Measurements from ENCODE around the gene CYP2C8.
"Not testable (repeated sequence)": the region's sequence is repeated elsewhere in the genome, so short reads cannot be mapped to it uniquely, and the experiment has no call there.

CYP2C8 gene

DNA sequence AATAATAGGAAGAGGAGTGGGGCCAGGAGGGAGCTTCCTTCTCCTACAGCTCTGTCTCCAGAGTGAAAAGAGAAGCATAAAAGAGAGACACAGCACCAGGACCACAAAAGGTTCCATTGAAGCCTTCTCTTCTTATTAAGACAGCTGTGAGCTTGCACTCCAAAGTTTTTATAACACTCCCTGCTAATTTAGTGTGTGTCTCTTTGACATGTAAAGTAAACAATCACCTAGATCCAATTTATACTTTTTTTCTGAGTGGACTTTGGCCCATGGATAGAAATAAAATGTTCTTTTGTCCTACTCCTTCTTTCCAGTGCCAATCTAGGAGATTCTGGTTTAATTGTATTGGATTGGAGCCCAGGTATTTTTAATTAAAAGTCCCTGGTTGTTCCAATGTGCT lies at the start of gene CYP2C8:
Gene CYP2C8, minus strand, starts transcription at position 212 of the 400 bp plus-strand sequence. Its CDS starts 95 bp downstream, at position 117.
- DNase-seq = no peak

DNA sequence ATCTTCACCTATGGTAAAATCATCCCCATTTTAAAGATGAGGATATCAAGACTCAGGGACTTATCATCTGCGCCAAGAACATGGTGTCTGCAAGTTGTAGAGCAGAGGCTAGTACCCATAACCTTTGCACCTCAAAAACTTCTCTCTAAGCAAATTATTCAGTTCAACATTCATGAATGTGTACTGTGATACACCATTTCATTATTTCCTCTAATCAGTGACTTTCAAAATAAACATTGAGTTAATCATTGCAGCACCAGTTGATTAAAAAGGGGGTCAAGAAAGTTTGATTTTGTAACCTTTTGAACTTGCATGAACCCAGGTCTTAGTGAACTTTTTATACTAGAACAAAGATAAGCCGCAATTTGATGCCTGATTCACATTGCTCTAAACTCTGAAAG lies 47.6 kb upstream of the CYP2C8 start:
- no peak for DNase-seq

DNA sequence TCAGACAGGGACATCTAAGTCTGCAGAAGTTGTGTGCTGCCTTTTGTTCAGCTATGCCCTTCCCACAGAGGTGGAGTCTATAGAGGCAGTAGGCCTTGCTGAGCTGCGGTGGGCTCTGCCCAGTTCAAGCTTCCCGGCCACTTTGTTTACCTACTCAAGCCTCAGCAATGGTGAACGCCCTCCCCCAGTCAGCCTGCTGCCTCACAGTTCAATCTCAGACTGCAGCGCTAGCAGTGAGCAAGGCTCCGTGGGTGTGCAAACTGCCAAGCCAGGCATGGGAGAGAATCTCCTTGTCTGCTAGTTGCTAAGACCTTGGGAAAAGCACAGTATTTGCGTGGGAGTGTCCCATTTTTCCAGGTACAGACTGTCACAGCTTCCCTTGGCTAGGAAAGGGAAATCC lies 41.5 kb upstream of the CYP2C8 start:
- DNase-seq = not testable (repeated sequence)

DNA sequence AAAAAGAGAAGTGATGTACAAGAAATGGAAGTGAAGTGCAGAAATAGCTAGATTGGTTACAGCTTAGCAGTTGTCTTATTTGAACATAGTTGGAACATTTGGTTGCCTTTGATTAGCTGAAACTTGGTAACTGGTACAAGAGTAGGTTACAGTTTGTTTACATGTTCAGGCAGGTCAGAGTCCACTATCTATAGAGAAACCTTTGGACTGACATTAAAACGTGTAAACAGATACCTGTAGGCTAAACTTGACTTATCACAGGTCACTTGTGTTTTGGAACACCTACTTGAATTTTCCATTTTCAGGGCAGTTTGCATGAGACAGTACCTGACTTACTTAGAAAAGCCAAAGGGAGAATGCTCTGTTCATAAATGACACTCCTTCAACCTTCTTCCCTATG lies 28.5 kb upstream of the CYP2C8 start:
- no peak for DNase-seq

DNA sequence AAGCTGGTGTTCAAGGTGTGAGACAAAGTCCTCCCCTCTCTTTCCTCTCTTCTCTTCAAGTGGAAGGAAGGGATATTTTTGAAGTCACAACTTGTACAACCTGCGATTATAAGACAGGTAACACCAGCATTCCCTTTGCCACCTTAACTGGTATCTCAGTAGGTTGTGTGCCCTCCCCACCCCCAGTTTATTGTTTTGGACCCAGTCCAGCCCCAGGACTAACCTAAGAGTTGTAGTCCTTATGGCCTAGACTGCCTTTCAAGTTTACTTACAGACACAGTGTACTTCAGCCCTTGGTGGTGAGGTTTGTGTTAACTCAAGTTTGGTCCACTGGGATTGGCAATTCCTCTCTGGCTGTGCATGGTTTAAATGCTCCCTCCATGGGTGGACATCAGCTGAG lies 26.8 kb upstream of the CYP2C8 start:
- DNase-seq = no peak

DNA sequence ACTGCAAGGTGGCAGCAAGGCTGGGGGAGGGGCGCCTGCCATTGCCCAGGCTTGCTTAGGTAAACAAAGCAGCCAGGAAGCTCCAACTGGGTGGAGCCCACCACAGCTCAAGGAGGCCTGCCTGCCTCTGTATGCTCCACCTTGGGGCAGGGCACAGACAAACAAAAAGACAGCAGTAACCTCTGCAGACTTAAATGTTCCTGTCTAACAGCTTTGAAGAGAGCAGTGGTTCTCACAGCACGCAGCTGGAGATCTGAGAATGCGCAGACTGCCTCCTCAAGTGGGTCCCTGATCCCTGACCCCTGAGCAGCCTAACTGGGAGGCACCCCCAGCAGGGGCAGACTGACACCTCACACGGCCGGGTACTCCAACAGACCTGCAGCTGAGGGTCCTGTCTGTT lies 10.3 kb upstream of the CYP2C8 start:
- not testable (repeated sequence) for DNase-seq

DNA sequence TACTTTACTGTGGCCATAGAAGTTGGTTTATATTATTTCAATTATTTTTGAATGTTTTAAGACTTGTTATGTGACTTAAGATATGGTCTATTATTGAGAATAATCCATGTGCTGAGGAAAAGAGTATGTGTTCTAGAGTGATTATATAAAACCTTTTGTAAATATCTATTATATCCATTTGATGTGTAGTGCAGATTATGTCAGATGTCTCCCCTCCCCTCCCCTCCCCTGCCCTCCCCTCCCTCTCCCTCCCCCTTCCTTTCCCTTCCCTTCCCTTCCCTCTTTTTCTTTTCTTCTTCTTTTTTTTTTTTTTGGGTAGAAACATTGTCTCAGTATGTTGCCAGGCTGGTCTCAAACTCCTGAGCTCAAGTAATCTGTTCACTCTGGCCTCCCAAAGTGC lies 8.3 kb upstream of the CYP2C8 start:
- DNase-seq = no peak

DNA sequence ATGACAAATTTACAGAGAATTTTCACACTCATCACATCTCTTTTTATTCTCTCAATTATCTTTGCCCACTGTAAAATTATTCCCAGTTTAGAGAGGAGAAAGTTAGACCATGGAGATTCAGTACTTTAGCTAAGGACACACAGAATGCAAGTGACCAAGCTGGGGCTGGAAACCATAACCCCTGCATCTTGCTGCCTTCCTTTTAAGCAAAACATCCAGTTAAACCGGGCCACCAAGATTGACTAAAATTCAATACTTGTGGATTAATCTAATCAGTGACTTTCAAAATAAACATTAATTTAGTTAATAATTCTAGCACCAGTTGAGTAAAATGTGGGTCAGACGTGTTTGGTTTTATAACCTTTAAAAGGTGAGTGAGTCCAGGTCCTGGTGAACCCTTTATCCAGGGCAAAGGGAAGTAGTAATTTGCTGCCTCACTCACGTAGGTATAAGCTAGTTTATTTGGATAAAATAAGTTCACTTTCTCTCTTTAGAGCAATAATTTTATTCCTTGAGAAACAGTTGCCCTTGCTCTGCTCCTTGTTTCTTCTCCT lies 1.9 kb upstream of the CYP2C8 start:
- DNase-seq = no peak

DNA sequence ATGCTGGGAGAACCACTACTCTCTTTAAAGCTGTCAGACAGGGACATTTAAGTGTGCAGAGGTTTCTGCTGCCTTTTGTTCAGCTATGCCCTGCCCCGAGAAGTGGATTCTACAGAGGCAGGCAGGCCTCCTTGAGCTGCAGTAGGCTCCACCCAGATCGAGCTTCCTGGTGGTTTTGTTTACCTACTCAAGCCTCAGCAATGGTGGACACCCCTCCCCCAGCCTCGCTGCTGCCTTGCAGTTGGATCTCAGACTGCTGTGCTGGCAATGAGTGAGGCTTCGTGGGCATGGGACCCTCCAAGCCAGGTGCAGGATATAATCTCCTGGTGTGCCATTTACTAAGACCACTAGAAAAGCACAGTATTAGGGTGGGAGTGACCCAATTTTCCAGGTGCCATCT lies 5.2 kb downstream of the CYP2C8 start:
- not testable (repeated sequence) for DNase-seq

DNA sequence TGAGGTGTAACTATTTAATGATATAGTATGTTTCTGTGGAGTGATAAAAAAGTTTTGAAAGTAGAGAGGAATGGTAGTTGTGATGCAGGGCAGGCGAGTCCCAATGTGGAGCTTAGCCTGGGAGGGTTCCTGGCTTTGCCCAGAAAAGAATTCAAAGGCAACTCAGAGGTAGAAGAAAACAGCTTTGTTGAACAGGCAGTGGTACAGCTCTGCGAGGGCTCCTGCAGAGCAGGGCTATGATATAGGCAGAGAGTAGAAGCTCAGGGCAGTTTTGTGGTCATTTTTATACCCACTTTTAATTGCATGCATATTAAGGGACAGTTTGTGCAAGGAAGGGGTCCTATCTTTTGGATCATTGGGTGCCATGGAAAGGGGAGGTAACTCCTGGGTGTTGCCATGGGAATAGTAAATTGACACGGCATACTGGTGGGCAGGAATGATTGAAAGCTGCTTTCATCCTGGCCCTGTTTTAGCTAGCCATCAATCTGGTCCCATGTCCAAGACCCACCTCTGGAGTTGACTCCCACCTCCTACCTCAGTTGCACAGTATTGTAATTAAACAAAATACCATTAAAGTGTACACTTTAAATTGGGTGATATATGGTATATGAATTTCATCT lies 12.4 kb downstream of the CYP2C8 start:
- no peak for DNase-seq

DNA sequence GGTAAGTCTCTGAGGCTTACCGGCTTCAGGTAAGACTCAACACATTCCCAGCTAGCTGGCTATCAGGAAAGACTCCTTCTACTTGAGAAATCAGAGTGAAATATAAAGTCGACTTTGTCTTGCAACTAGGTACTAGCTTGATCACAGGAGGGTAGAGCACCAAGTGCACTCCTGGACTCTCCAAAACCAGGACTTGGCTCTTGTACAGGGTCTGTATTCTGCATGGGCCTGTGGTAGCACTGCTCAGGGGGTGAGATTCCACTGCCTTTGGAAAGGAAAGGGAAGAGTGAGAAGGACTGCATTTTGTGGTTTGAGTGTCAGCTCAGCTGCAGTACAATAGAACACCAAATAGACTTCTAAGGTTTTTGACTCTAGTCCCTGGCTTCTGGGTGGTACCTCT lies 19.4 kb downstream of the CYP2C8 start:
- DNase-seq = no peak

DNA sequence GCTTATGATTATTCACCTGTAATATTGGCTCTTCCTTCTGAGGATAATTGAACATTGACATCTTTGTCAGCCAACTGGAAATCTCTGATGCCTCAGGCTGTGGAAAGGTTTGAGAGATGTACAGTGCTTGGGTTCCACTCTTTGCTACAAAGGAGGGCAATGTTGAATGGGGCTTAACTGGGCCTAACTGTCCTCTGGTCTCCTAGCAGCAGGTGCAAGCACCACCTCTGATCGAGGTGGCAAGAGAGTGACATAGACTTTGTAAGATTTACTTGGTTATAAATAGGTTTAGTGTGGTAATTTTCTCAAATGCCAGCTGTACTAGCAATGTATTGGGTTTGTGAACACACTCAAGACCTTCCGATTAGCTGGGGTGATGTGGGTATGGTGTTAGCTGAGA lies 21.1 kb downstream of the CYP2C8 start:
- DNase-seq = no peak

DNA sequence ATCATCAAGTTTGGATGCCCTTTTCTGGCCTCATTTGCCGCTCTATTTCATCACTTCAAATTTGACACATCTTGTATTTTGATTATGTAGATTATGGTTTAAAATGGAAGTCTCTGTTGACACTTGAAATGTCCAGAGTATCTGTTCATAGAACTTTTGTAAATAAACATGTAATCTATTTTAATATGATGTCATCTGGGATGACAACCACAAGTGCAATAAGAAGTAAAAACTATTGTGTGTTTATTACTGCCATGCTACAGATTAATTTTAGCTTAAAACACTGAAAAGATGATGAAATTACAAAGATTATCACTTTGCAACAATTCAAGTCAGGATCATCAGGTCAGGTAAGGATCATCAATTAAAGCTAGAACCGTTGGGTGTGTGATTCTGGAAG lies 30.0 kb downstream of the CYP2C8 start:
- DNase-seq = no peak

DNA sequence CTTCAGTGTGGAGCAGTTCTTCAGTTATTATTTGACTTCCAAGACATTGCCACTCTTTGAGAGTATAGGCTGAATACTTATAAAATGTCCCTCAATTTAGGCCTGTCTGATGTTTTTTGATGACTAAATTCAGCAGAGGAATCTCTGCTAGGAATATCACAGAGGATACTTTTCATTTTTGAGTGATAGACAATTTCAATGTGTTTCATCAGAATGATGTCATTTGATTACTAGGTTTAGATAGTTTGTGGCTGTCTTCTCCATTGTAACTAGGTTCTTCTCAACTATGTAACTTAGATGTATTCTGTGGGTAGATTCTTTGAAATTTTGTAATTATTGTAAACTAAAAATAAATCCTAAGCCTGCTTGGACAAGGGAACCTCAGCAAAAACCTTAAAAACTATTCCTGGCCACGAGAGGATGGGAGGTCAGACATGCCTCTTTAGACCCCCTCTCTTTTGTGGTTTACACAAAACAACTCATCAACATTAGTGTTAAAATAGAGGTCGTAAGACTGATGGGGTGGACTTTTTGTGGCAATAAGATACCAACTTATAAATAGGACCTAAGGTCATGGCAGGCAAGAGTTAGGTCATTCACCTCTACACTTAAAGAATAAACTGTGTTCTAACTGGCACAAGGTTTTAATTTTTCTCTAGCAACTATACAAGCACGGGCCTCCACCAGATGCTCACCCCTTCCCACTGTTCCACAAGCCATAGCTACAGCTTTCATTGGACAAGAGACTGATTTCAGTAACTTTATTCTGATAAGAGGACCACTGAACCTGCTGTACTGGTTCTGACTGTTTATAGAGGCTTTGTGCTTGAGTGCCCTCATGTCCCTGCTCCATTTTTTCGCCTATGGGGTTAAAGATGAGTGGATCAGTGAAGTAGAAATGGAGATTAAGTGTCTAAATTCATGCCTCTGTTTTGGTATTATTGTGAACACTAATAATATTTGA lies 33.7 kb downstream of the CYP2C8 start:
- no peak for DNase-seq

DNA sequence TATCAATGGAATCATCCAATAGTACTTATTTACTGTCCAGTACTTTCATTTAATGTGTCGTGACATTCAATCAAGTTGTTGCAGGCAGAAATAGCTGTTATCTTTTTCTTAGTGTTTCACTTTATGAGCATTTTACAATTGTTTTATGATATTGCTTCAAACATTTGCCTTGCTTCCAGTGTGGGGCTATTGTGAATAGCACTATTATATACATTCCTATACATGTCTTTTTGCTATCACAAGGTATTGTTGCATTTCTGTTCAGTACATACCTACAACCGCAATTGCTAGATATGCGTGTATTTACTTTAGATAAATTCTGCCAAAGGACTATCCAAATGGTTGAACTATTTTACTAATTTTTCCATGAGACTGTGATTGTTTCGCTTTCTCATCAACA lies 34.9 kb downstream of the CYP2C8 start:
- no peak for DNase-seq

DNA sequence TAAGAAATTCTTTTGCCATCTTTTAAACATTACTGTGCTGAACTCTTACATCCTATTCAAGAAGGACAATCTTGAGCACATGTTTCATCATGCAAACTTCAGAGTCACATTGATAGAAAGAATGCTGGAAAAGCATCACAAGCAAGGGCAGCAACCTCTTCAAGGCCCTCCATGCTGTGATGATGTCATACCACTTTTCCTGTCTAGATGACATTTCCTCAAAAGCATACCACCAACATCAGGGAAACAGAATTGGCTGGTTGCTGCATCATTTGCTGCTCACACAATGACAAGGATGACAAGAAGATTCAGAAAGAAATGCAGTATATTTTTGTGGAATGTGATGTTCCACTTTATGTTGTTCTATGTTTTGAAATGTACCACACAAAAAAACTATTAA lies 37.6 kb downstream of the CYP2C8 start:
- no peak for DNase-seq

DNA sequence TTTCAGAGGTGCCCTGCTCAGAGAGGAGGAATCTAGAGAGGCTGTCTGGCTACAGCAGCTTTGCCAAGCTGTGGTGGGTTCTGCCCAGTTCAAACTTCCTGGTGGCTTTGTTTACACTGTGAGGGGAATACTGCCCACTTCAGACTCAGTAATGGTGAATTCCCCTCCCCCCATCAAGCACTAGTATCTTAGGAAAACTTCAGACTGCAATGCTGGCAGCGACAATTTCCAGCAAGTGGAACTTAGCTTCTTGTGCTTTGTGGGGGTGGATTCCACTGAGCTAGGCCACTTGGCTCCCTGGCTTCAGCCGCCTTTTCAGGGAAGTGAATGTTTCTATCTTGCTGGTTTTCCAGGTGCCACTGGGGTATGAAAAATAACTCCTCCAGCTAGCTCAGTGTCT lies 42.8 kb downstream of the CYP2C8 start:
- no peak for DNase-seq

DNA sequence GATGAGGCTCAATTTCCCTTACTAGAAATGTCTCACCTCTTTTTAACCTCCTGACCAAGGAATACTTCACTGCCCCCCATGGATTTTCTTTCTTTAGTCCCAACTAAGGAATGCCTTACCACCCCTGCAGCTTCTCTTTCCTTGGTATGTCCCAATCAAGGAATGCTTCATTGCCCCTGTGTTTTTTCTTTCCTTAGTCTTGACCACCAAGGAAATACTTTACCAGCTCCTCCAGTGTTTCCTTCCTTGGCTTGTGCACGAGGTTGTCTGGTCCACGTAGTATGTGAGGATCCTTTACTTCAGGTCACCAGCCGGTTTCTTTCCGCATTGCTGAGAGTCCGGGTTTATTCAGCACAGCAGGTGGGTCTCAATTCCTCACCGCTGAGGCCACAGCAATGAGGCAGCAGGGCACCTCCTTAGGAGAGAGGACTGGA lies 71.5 kb downstream of the CYP2C8 start:
- no peak for DNase-seq

DNA sequence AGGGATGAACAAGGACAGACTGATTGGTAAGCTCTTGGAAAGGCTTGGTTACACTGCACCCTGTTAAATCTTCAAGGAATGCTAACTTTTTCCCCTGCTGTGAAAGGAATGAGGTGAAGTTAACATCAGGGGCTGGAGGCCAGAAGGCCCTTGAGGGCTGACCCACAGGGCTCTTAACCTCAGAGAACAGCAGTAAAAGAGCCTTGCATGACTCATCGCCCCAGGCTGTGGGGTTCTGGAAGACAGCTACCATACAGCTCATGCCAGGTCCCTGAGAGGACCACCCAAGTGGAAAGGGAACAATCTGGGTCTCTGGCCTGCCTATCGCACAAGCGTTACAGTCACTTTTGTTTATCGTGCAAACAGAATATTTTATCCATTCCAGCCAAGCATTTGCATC lies 76.5 kb downstream of the CYP2C8 start:
- no peak for DNase-seq

DNA sequence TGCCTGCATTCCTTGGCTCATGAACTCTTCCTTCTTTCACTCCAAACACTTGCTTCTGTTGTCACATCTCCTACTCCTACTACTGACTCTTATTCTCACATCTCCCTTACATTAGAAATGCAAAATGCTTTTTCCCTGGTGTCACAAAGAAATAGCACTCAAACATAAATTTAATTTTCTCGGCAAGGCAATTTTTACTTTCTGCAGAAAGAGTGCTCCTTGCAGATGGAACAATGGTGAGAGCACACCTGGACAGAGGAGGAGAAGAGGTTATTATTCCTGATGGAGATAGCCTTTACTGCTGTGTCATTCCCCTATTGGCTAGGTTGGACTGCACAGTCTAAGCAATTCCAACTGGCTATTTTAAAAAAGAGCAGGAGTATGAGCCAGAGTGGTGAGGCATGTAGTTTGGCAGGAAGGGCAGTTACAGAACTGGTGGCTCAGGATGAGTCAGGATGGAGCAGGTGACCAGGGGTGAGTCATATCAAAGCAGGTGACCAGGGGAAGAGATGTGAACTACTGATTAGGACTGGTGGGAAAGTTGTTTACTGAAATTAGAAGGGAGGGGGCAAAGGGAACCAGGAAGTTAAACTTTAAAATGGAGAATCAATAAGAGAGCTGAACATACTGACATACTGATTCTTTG lies 77.9 kb downstream of the CYP2C8 start:
- DNase-seq = no peak

DNA sequence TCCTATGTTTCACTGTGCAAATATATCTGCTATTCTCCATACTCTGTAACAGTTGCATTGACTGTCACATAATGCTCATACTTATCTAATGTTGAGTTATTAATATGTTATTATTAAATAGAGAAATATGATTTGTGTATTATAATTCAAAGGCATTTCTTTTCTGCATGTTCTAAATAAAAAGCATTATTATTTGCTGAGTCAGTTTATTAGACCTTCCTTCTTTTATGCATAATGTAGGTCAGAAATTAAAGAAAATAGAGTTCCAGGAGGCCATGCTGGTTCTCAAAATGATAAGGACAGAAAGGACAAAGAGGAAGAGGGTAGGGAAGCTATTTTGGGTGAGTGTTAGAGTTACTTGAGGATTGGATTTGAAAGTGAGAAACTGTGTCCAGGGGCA lies 80.1 kb downstream of the CYP2C8 start:
- DNase-seq = no peak
